DMS 273 (cell line): ENCODE results near the gene TMA16.
"Not testable (repeated sequence)": the region's sequence is repeated elsewhere in the genome, so short reads cannot be mapped to it uniquely, and the experiment has no call there.

Experiments used
- DNase-seq: peaks from one replicate; lab custom pipeline; 2025; ENCODE audit not compliant: unreplicated experiment; lab: John Stamatoyannopoulos, UW

The TMA16 gene

DNA sequence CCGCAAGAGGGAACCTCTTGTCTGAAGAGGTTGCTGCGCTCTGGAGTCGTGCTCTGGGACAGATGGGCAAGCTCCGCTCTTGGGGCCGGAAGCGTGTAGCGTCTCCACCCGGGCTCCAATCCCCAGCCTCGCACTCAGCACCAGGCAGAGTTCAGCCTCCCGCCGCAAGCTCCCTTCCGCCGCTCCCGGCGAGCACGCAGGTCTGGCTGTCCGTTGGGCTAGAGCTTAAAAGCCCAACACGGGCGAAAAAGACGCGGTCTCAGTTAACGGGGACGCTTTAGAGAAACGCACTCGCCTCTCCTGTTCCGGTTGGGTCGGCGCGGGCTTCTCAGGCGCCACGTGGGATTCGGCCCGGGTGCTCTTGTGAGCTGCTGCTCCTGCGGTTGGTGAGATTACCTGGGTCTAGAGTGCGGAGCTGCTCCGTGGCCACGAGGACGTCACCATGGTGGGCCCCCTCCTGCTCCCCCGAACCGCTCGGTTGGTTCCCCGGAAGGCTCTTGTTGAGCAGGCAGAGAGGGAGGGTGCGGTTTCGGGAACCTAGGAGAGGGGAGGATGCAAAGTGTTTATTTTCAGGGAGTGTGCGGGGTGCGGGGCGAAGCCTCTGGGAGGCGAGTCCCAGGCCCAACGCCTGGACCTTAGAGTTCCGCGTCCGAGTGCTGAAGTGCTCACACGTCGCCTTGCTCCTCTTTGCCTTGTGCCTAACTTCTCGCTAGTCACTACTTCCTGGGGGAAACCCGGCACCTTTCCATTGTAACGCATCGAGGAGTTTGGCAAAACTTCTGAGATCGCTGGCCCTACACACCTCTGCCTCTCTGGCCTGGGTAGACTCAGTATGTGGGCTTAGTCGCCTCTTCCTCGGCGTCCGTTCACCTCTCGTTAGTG, at the start of gene TMA16:
TSS of gene TMA16 (plus strand) at position 331 of the 882 bp plus-strand sequence. CDS start at position 443, 112 bp downstream.
- peak; percentile 96 for DNase-seq

DNA sequence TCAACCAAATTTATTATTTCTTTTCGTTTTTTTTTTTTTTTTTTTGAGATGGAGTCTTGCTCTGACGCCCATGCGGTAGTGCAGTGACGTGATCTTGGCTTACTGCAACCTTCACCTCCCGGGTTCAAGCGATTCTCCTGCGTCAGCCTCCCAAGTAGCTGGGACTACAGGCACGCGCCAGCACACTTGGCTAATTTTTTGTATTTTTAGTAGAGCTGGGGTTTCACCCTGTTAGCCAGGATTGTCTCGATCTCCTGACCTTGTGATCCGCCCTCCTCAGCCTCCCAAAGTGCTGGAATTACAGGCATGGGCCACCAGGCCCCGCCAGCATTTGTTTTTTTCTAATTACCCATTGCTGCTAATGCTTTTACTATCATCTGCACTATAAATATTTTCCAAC, 47.5 kb upstream of the TMA16 start:
- not testable (repeated sequence) for DNase-seq

GRCh38 chr4:163447481-163447880, 47.0 kb upstream of the TMA16 start:
- DNase-seq = no peak

DNA sequence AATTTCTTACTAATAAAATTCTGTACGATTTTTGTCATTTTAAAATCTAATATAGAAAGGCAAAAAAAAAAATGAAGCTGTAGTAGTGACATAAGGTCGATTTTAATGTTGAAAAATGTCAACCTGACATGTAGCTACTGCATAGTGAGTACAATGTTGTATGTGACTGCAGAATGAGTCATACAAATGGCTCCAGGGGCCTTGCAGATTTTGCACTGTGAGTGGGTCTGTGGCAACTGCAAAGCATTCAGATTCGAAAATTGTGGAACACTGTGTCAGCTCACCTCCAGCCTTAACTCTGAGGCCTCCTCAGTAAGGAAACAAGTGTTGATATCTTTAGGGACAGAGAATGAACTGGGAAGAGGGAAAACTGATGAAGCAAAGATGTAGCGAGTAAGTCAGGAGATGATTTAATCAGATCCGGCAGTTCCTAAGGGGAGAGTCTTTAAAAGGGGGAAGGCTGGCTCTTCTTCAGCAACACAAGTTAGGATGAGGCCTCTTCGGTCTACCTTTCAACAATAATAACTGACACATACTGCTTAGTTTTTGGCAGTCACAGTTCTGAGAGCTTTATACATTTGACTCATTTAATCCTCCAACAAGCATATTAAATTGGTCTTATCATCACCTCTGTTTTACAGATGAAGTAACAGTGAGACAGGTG, 45.8 kb upstream of the TMA16 start:
- no peak for DNase-seq

DNA sequence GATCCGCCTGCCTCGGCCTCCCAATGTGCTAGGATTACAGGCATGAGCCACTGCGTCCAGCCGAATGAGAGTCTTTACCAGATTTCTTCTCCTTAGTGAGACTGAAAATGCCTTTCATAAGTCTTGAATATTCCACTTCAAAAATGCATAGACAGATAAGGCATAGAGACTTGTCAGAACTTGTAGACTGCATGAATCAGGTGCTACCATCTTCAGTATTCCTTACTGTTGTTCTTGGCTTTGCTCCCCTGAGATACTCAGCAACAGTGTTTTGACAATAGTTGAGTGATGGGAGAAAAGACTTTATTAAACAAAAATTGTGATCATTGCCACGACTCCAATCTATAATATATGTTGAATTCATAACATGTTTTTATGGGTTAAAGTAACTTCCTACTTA, 31.9 kb upstream of the TMA16 start:
- DNase-seq = no peak

DNA sequence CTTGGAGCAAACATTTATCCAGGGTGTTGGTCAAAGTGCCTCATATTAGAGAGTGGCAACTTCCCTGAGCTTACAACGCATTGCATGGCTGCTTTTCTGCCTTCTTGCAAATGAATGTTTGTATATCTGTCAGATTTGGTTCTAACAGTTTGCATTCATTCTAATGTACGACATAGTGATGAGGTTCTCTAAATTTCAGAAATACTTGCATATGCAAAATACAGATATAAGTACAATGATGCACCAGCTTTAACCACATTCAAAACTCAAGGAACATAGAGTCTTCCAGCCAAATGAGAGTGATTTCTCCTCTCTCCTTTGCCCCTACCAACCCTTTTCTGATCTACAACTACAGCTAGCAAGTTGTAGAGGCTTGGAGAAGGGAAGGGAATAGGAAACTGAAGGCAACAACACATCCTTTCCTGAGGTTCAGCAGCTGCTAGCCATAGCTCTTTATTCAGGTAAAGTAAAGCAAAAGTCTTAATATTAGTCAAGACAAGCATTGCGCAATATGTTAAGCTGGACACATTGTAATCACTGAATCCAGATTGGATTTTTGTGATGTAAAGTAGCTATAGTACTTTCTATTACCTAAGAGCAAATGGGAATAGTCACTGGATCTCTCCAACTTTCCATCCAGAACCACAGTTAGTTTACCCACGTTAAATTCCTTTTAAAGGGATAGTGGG, 27.3 kb upstream of the TMA16 start:
- no peak for DNase-seq

GRCh38 chr4:163470391-163470790, 24.1 kb upstream of the TMA16 start:
- no peak for DNase-seq

DNA sequence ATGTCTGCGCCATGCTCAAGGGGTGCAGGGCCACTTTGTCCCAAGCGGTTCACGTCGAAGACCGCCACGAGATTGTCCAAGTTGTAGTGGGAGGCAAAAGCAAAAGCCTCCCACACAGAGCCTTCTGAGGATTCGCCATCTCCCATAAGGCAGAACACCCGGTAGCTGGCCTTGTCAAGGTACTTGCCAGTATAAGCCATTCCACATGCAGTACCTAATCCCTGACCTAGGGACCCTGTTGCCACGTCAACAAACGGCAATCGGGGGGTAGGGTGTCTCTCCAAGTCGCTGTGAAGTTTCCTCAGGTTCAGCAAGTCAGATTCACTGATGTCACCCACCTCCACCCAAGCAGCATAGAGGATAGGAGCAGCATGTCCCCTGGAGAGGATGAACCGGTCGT, 21.4 kb upstream of the TMA16 start:
- no peak for DNase-seq

DNA sequence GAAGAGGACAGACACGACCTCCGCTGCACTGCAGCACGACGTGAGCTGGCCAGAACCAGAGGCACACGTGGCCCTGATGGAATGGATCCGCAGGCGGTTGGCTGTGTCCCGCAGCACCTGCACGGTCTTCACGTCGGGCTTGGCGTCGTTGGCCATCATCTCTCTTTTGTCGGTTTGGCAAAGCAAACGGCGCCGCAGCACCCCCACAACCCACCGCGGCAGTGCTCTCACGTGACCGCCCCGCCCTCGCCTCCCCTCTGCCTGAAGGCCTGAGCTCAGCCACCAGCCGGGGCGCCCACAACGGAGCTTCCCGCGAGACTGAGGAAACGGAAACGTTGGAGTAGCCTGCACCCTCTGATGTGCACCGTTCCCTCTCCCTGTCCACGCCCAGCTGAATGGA, 20.9 kb upstream of the TMA16 start, which contains the start of gene TKTL2:
TSS of gene TKTL2 (minus strand) at position 179 of the 400 bp plus-strand sequence. CDS start at position 159, 20 bp downstream.
- no peak for DNase-seq

- no peak for DNase-seq
Measured at GRCh38 chr4:163474027-163474426, 20.5 kb upstream of the TMA16 start.

DNA sequence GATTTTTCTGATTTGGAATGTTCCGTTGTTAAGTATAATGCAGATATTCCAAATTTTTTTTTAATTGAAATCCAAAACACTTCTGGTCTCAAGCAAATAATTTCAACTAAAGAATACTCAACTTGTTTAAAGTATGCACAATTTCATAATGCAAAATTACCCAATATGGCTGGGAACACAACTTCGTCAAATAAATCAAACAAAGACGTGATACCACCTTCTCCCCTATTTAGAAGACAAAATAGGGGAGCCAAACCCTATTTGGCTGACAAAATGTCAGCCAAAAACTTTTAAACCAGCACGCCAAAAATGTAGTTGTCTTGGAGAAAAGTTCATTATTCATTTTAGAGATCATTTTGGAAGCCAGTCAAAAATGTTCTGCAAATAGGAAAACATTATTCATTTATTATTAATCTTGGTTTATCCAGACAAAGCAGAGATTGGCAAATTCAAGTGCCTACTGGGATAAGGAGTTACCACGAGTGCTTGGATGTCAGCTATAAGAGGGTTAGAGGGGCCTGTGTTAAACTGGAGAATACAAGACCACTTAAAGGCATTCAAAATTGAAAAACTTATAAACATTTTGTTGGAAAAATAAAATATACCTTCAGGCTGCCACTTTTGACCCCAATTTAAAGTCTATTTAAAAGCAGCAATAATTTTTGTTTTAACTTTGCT, 17.6 kb upstream of the TMA16 start:
- no peak for DNase-seq

- no peak for DNase-seq
Measured at GRCh38 chr4:163482190-163482589, 12.3 kb upstream of the TMA16 start.

DNA sequence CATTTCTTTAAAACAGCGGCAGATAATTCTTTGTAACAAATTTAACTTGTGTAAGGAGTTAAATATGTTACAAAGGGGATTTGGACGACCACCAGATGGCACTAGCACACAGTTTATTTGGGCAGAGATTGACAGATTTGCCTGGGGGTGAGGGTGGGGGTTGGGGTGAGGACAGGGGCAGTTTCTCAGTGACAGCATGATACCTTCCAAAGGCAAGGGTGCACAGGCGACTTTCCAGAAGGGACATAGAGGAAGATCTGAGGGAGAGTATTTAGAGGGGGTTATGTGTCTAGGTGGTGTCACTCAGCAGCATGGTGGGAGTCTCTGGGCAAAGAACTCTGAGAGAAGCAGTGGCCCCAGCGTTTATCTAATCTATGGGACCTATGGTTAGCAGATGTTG, 9.6 kb upstream of the TMA16 start:
- peak; percentile 72 for DNase-seq

- no peak for DNase-seq
Measured at GRCh38 chr4:163485589-163485988, 8.9 kb upstream of the TMA16 start.

- DNase-seq = no peak
Measured at GRCh38 chr4:163486321-163486720, 8.2 kb upstream of the TMA16 start.

DNA sequence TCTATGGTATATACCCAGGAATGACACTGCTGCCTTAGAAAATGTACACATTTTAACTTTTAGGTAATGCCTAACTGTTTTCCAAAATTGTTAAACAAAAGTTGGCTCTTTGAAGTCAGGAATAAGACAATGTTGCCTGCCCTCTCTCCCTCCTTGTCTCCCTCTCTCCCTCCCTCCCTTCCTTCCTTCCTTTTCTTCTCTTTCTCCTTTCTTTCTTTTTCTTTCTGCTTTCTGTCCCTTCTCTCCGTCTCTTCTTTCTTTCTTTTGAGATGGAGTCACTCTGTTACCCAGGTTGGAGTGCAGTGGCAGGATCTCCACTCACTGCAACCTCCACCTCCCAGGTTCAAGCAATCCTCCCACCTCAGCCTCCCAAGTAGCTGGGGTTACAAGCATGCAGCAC, 4.6 kb upstream of the TMA16 start:
- no peak for DNase-seq

GRCh38 chr4:163492951-163493504, 1.5 kb upstream of the TMA16 start:
- DNase-seq = peak; percentile 14

DNA sequence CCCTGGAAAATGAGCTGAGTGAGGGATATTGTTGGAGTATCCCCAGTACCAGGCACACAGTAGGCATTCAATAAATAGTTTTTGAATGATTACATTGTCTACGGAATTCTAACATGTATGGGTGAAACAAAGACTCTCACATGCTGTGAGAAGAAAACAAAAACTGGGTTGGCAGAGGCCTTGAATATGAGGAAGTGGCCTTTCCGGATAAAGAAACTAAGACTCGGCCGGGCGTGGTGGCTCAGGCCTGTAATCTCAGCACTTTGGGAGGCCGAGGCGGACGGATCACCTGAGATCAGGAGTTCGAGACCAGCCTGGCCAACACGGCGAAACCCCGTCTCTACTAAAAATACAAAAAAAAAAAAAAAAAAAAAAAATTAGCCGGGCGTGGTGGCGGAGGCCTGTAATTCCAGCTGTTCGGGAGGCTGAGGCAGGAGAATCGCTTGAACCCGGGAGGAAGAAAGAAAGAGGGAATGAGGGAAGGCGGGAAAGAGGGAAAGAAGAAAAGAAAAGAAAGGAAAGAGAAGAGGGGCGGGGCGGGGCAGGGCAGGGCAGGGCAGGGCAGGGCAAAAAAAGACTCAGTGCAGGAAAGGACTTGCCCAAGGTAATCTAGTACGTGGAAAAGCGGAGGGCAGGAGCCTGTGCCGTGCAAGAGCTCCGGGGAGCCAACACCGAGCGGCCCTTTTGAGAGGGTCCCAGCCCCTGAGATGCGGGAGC, 689 bp upstream of the TMA16 start:
- no peak for DNase-seq

GRCh38 chr4:163495900-163496299, 1.4 kb downstream of the TMA16 start:
- DNase-seq = peak; percentile 34

- DNase-seq = no peak
Measured at GRCh38 chr4:163500586-163500985, 6.1 kb downstream of the TMA16 start.
